Trophoblast cell (in vitro differentiated cells and primary cell): ENCODE results near the gene P2RY10. TPM values are rescaled to one million over a fixed set of nuclear protein-coding genes. Genes with fewer than 3 reads are reported as not detected.

ENCODE experiments used
- DNase-seq, 2 donors: peaks; one replicate each; pipeline ENCODE4 v3.0.0-alpha.2; 2016
- H2AFZ ChIP-seq: 2 replicates; pipeline ENCODE4 v1.6.1; 2013; ENCODE audit warnings: low read length, moderate library complexity, mild to moderate bottlenecking; ENCODE audit not compliant: insufficient read depth, poor library complexity
- H2AK5ac ChIP-seq: 2 replicates; pipeline ENCODE4 v1.6.1; 2013; ENCODE audit warnings: mild to moderate bottlenecking, low read length
- H2BK120ac ChIP-seq: 2 replicates; pipeline ENCODE4 v1.6.1; 2013; ENCODE audit warnings: low read length, mild to moderate bottlenecking, moderate library complexity; ENCODE audit not compliant: insufficient read depth, poor library complexity
- H2BK12ac ChIP-seq: 2 replicates; pipeline ENCODE4 v1.6.1; 2013; ENCODE audit warnings: mild to moderate bottlenecking, low read length, moderate library complexity
- H2BK5ac ChIP-seq: 2 replicates; pipeline ENCODE4 v1.6.1; 2013; ENCODE audit warnings: low read length, low read depth, moderate library complexity, mild to moderate bottlenecking; ENCODE audit not compliant: poor library complexity
- H3K14ac ChIP-seq: 2 replicates; pipeline ENCODE4 v1.6.1; 2013; ENCODE audit warnings: mild to moderate bottlenecking, low read length
- H3K18ac ChIP-seq: 2 replicates; pipeline ENCODE4 v1.6.1; 2013; ENCODE audit warnings: mild to moderate bottlenecking, low read length
- H3K23ac ChIP-seq: 2 replicates; pipeline ENCODE4 v1.6.1; 2013; ENCODE audit warnings: low read length
- H3K27ac ChIP-seq: 2 replicates; pipeline ENCODE4 v1.5.1; 2013; ENCODE audit warnings: low read depth, mild to moderate bottlenecking, inconsistent platforms, low read length, moderate library complexity
- H3K27me3 ChIP-seq: 2 replicates; pipeline ENCODE4 v1.6.1; 2013; ENCODE audit warnings: inconsistent platforms, mild to moderate bottlenecking, low read length, moderate library complexity; ENCODE audit not compliant: insufficient read depth
- H3K36me3 ChIP-seq, 2 experiments: 1 replicate in 1 of 2; 2 replicates in 1 of 2; pipeline ENCODE4 v1.6.1; 2013; ENCODE audit warnings: low read length in 2 of 2, mild to moderate bottlenecking in 2 of 2, moderate library complexity in 1 of 2; ENCODE audit not compliant: insufficient read depth in 2 of 2, control insufficient read depth in 1 of 2
- H3K4ac ChIP-seq: 2 replicates; pipeline ENCODE4 v1.6.1; 2013; ENCODE audit warnings: low read depth, mild to moderate bottlenecking, low read length, moderate library complexity
- H3K4me1 ChIP-seq, 2 experiments: 1 replicate in 1 of 2; 2 replicates in 1 of 2; pipeline ENCODE4 v1.6.1; 2013; ENCODE audit warnings: low read length in 2 of 2, mild to moderate bottlenecking in 2 of 2, moderate library complexity in 1 of 2; ENCODE audit not compliant: insufficient read depth in 2 of 2, control insufficient read depth in 1 of 2
- H3K4me2 ChIP-seq: 2 replicates; pipeline ENCODE4 v1.6.1; 2013; ENCODE audit warnings: inconsistent platforms, mild to moderate bottlenecking, low read length, moderate library complexity
- H3K4me3 ChIP-seq: 2 replicates; pipeline ENCODE4 v1.5.1; 2013; ENCODE audit warnings: mild to moderate bottlenecking, low read depth, low read length, inconsistent platforms
- H3K79me1 ChIP-seq: one replicate; pipeline ENCODE4 v1.6.1; 2013; ENCODE audit warnings: low read length
- H3K79me2 ChIP-seq: 2 replicates; pipeline ENCODE4 v1.6.1; 2013; ENCODE audit warnings: low read length, mild to moderate bottlenecking; ENCODE audit not compliant: control insufficient read depth, insufficient read depth, poor library complexity
- H3K9ac ChIP-seq: 2 replicates; pipeline ENCODE4 v1.6.1; 2013; ENCODE audit warnings: mild to moderate bottlenecking, low read length
- H3K9me3 ChIP-seq: 2 replicates; pipeline ENCODE4 v1.6.1; 2013; ENCODE audit warnings: low read depth, mild to moderate bottlenecking, control low read depth, inconsistent platforms, low read length; ENCODE audit not compliant: insufficient read depth
- H4K12ac ChIP-seq: 2 replicates; pipeline ENCODE4 v1.6.1; 2013; ENCODE audit warnings: low read depth, mild to moderate bottlenecking, low read length, moderate library complexity
- H4K8ac ChIP-seq: 2 replicates; pipeline ENCODE4 v1.6.1; 2013; ENCODE audit warnings: low read depth, mild to moderate bottlenecking, low read length, moderate library complexity
- H4K91ac ChIP-seq: one replicate; pipeline ENCODE4 v1.6.1; 2013; ENCODE audit warnings: low read depth, mild to moderate bottlenecking, low read length, moderate library complexity
- WGBS: extraction: QIAGEN DNeasy Blood & Tissue Kit; methylation state at CpG from one replicate; pipeline ENCODE4 v1.1.7; 2013; ENCODE audit warnings: missing lambda C conversion rate; ENCODE audit not compliant: insufficient read length, insufficient coverage; ENCODE audit errors: extremely low coverage; 5-methylcytosine and 5-hydroxymethylcytosine counted together
- polyA plus RNA-seq: library from polyadenylated mRNA; stranded (reverse); fragments of 200-250 nt; gene quantifications from 2 replicates; pipeline ENCODE4 v1.2.3, GENCODE V29; 2013

The P2RY10 gene, protein sequence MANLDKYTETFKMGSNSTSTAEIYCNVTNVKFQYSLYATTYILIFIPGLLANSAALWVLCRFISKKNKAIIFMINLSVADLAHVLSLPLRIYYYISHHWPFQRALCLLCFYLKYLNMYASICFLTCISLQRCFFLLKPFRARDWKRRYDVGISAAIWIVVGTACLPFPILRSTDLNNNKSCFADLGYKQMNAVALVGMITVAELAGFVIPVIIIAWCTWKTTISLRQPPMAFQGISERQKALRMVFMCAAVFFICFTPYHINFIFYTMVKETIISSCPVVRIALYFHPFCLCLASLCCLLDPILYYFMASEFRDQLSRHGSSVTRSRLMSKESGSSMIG
- polyA plus RNA-seq: not detected in 2 replicates

GRCh38 chrX:78945186-78945912 lies at the start of gene P2RY10:
TSS of gene P2RY10 (plus strand) at chrX:78945391. CDS start at chrX:78960521, 15,130 bp downstream.
- Histone ChIP-seq H2BK120ac (no peak within 1 kb of the TSS), H3K79me2 (no peaks in the 10 kb centered on the region), H3K4me1 (no peaks in the 10 kb centered on the region), H4K91ac (no peak within 1 kb of the TSS), H3K23ac (no peak within 1 kb of the TSS), H3K9me3 (no peaks in the 10 kb centered on the region), H3K27ac (no peak within 1 kb of the TSS), H2BK5ac (no peak within 1 kb of the TSS), H3K18ac (no peak within 1 kb of the TSS), H3K9ac (no peak within 1 kb of the TSS), H2AK5ac (no peak within 1 kb of the TSS), H4K12ac (no peak within 1 kb of the TSS), H3K4ac (no peak within 1 kb of the TSS), H2AFZ (no peak within 1 kb of the TSS), H3K79me1 (no peaks in the 10 kb centered on the region), H3K4me2 (no peak within 1 kb of the TSS), H4K8ac (no peak within 1 kb of the TSS), H3K36me3 (no peaks in the 10 kb centered on the region), H3K4me3 (no peak within 1 kb of the TSS), H3K27me3 (no peaks in the 10 kb centered on the region), H3K14ac (no peak within 1 kb of the TSS), H2BK12ac (no peak within 1 kb of the TSS)
- no CpG with 5 or more reads among the region's 5 CpGs for WGBS
- no peak for DNase-seq

DNA sequence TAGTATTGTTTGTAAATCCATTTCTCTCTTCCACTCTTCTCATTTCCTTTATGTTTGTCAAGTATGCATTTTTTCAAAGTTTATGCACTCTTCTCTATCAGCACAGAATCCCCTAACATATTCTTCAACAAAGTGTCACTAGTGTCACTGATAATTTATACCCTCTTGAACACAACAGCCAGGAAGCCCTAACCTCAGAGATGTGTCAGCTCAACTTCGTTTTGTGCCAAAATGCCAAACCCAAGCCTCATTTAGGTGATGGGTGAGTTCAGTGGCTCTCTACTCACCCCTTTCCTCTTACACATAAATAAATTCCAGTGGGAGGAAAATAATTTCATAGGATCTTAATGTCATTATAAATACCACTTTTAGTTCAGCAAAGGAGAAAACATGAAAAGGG lies 22.4 kb upstream of the P2RY10 start:
- no peak overlapping the region for H2AFZ ChIP-seq
- H4K91ac ChIP-seq: no peak overlapping the region
- H2AK5ac ChIP-seq: no peak overlapping the region
- H3K27me3 ChIP-seq: no peaks in the 10 kb centered on the region
- no peak overlapping the region for H3K4me2 ChIP-seq
- no peaks in the 10 kb centered on the region for H3K79me2 ChIP-seq
- H3K9me3 ChIP-seq: no peaks in the 10 kb centered on the region
- H3K23ac ChIP-seq: no peak overlapping the region
- no peak for DNase-seq
- H2BK120ac ChIP-seq: no peak overlapping the region
- H3K14ac ChIP-seq: no peak overlapping the region
- H3K79me1 ChIP-seq: no peaks in the 10 kb centered on the region
- no peaks in the 10 kb centered on the region for H3K4me1 ChIP-seq
- H4K8ac ChIP-seq: no peak overlapping the region
- no peak overlapping the region for H3K27ac ChIP-seq
- H3K4ac ChIP-seq: no peak overlapping the region
- H3K18ac ChIP-seq: no peak overlapping the region
- no peak overlapping the region for H2BK12ac ChIP-seq
- H3K36me3 ChIP-seq: no peaks in the 10 kb centered on the region
- no peak overlapping the region for H3K4me3 ChIP-seq
- no peak overlapping the region for H3K9ac ChIP-seq
- no peak overlapping the region for H4K12ac ChIP-seq
- WGBS: no CpG with 5 or more reads among the region's 1 CpG
- H2BK5ac ChIP-seq: no peak overlapping the region

DNA sequence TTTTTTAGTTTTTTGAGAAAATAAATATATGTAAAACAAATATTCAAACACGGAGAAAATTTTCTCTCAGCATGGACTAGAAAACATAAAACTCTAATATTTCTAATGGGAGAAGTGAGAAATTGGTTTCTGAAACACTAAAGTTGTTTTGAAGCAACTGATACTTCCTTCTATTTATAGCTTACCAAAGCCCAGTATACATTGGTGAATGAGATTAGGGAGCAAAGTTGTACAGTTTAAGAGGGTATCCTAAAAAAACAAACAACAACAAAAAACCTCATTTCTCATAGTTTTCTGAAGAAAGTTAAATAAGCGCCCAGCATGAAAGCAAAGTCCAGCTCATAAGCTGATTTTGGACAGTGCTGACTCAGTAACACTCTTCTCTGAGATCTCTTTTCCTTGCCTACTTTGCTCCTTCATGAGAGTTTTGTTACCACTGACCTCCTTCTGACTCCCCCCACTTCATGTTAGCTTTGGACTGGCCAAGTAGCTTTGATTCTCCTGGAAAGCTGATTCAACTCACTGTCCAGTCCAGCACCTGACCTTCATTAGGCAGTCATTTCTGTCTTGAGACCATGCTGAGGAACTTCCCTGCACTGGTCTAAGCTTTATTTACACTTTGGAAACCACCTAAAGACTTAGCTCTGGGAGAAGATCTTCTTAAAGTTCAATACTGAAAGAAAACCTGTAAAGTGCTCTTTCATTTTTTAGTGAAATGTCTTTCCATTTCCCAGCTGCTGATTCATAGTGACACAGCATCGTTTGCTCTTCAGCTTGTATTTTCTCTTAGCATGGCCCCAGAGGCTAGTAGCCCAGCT lies 21.8 kb upstream of the P2RY10 start:
- Histone ChIP-seq H4K12ac (no peak overlapping the region), H4K8ac (no peak overlapping the region), H3K36me3 (no peaks in the 10 kb centered on the region), H2BK5ac (no peak overlapping the region), H3K4me1 (no peaks in the 10 kb centered on the region), H3K4me3 (no peak overlapping the region), H3K14ac (no peak overlapping the region), H3K18ac (no peak overlapping the region), H3K79me1 (no peaks in the 10 kb centered on the region), H2AFZ (no peak overlapping the region), H3K4ac (no peak overlapping the region), H2BK120ac (no peak overlapping the region), H3K23ac (no peak overlapping the region), H2AK5ac (no peak overlapping the region), H3K79me2 (no peaks in the 10 kb centered on the region), H3K27me3 (no peaks in the 10 kb centered on the region), H3K4me2 (no peak overlapping the region), H2BK12ac (no peak overlapping the region), H3K27ac (no peak overlapping the region), H4K91ac (no peak overlapping the region), H3K9ac (no peak overlapping the region), H3K9me3 (no peaks in the 10 kb centered on the region)
- no peak for DNase-seq
- WGBS: no CpG with 5 or more reads among the region's 3 CpGs

GRCh38 chrX:78931814-78932213 lies 13.4 kb upstream of the P2RY10 start:
- no peak overlapping the region for H4K91ac ChIP-seq
- no peak overlapping the region for H3K14ac ChIP-seq
- no CpG with 5 or more reads among the region's 1 CpG for WGBS
- H3K4me2 ChIP-seq: no peak overlapping the region
- no peak overlapping the region for H2BK120ac ChIP-seq
- H3K27ac ChIP-seq: no peak overlapping the region
- DNase-seq: no peak
- H3K4ac ChIP-seq: no peak overlapping the region
- no peak overlapping the region for H4K8ac ChIP-seq
- no peaks in the 10 kb centered on the region for H3K27me3 ChIP-seq
- no peak overlapping the region for H3K18ac ChIP-seq
- H2AFZ ChIP-seq: no peak overlapping the region
- H3K79me2 ChIP-seq: no peaks in the 10 kb centered on the region
- no peak overlapping the region for H3K4me3 ChIP-seq
- H3K9me3 ChIP-seq: no peaks in the 10 kb centered on the region
- H4K12ac ChIP-seq: no peak overlapping the region
- no peaks in the 10 kb centered on the region for H3K79me1 ChIP-seq
- no peak overlapping the region for H2AK5ac ChIP-seq
- H2BK5ac ChIP-seq: no peak overlapping the region
- no peak overlapping the region for H3K9ac ChIP-seq
- H3K23ac ChIP-seq: no peak overlapping the region
- no peaks in the 10 kb centered on the region for H3K4me1 ChIP-seq
- H3K36me3 ChIP-seq: no peaks in the 10 kb centered on the region
- H2BK12ac ChIP-seq: no peak overlapping the region
